HG03575 (cell line): ENCODE data around the gene NHERF1.

ENCODE experiments used
- ATAC-seq: cut with Tn5 transposase; IDR thresholded peaks from one replicate; pipeline ENCODE4 v1.9.1; 2021; ENCODE audit not compliant: unreplicated experiment, insufficient number of reproducible peaks, low FRiP score; ENCODE audit errors: extremely low read depth

NHERF1 gene

GRCh38 chr17:74760404-74761105 is 12.1 kb downstream of the NHERF1 start:
- no peak for ATAC-seq

- ATAC-seq = no peak
These were observed 13.0 kb downstream of the NHERF1 start for GRCh38 chr17:74761419-74761818.

- no peak for ATAC-seq
These were observed 13.5 kb downstream of the NHERF1 start for GRCh38 chr17:74761931-74762330.

- ATAC-seq = no peak
These were observed 15.3 kb downstream of the NHERF1 start for GRCh38 chr17:74763565-74764387.

- ATAC-seq = no peak
These were observed 16.4 kb downstream of the NHERF1 start for GRCh38 chr17:74764751-74765286.

GRCh38 chr17:74766413-74766812 is 18.0 kb downstream of the NHERF1 start:
- no peak for ATAC-seq

GRCh38 chr17:74767111-74767516 is 18.7 kb downstream of the NHERF1 start:
- ATAC-seq = no peak

GRCh38 chr17:74768069-74768762 is 19.8 kb downstream of the NHERF1 start:
- ATAC-seq = no peak

- no peak for ATAC-seq
These were observed 20.3 kb downstream of the NHERF1 start for GRCh38 chr17:74768763-74769114.

- ATAC-seq = no peak
These were observed 20.9 kb downstream of the NHERF1 start for GRCh38 chr17:74769266-74769855.

- no peak for ATAC-seq
These were observed 21.5 kb downstream of the NHERF1 start for GRCh38 chr17:74769856-74770497.

- ATAC-seq = no peak
These were observed 22.3 kb downstream of the NHERF1 start for GRCh38 chr17:74770498-74771318.

- ATAC-seq = no peak
These were observed 23.0 kb downstream of the NHERF1 start for GRCh38 chr17:74771319-74771914.

GRCh38 chr17:74772053-74772452 is 23.6 kb downstream of the NHERF1 start:
- no peak for ATAC-seq

- no peak for ATAC-seq
These were observed 25.0 kb downstream of the NHERF1 start for GRCh38 chr17:74773414-74773813.

- no peak for ATAC-seq
These were observed 25.5 kb downstream of the NHERF1 start for GRCh38 chr17:74773871-74774286.

- ATAC-seq = no peak
These were observed 27.1 kb downstream of the NHERF1 start for GRCh38 chr17:74775409-74776043.
